Ishikawa (cell line): ENCODE measurements around the gene CUEDC1.

Experiments
- CEBPB ChIP-seq: IDR thresholded peaks from 2 replicates; pipeline ENCODE4 v1.6.1; 2012
- CREB1 ChIP-seq: IDR thresholded peaks from 2 replicates; pipeline ENCODE4 v1.6.1; 2012; ENCODE audit warnings: low read depth
- EGR1 ChIP-seq: IDR thresholded peaks from 2 replicates; pipeline ENCODE4 v1.6.1; 2012
- EP300 ChIP-seq: IDR thresholded peaks from 2 replicates; pipeline ENCODE4 v1.6.1; 2012; ENCODE audit warnings: borderline replicate concordance
- FOXM1 ChIP-seq: IDR thresholded peaks from 2 replicates; pipeline ENCODE4 v1.6.1; 2012; ENCODE audit warnings: low read depth, borderline replicate concordance
- MAX ChIP-seq: IDR thresholded peaks from 2 replicates; pipeline ENCODE4 v1.6.1; 2012
- NFIC ChIP-seq: IDR thresholded peaks from 2 replicates; pipeline ENCODE4 v1.6.1; 2012
- RAD21 ChIP-seq: IDR thresholded peaks from 2 replicates; pipeline ENCODE4 v1.6.1; 2012; ENCODE audit warnings: low read depth
- REST ChIP-seq: IDR thresholded peaks from 2 replicates; pipeline ENCODE4 v1.6.1; 2012; ENCODE audit warnings: low read depth, mild to moderate bottlenecking
- TAF1 ChIP-seq: IDR thresholded peaks from 2 replicates; pipeline ENCODE4 v1.6.1; 2012; ENCODE audit warnings: low read depth, mild to moderate bottlenecking
- TCF12 ChIP-seq: IDR thresholded peaks from 2 replicates; pipeline ENCODE4 v1.6.1; 2012; ENCODE audit warnings: low read depth
- TEAD4 ChIP-seq: IDR thresholded peaks from 2 replicates; pipeline ENCODE4 v1.6.1; 2012
- USF1 ChIP-seq: IDR thresholded peaks from 2 replicates; pipeline ENCODE4 v1.6.1; 2012
- YY1 ChIP-seq: IDR thresholded peaks from 2 replicates; pipeline ENCODE4 v1.6.1; 2012; ENCODE audit warnings: low read depth
- ZBTB7A ChIP-seq: IDR thresholded peaks from 2 replicates; pipeline ENCODE4 v1.6.1; 2012; ENCODE audit warnings: low read depth

CUEDC1 gene

GRCh38 chr17:57892146-57892819 lies 62.9 kb downstream of the CUEDC1 start:
- peak; percentile 63; the same call in 1 of the 2 replicates for TF ChIP-seq TCF12
- no peak; the same call in 1 of the 2 replicates for TF ChIP-seq MAX
- no peak for TF ChIP-seq ZBTB7A
- no peak for TF ChIP-seq TAF1
- no peak for TF ChIP-seq CREB1
- no peak for TF ChIP-seq EGR1
- peak; percentile 39 for TF ChIP-seq USF1
- TF ChIP-seq TEAD4, result peak; percentile 77
- TF ChIP-seq NFIC, result peak; percentile 55
- no peak for TF ChIP-seq REST
- peak; percentile 67 for TF ChIP-seq CEBPB
- TF ChIP-seq FOXM1, result peak; percentile 30; the same call in 1 of the 2 replicates
- TF ChIP-seq RAD21, result peak; percentile 94
- no peak for TF ChIP-seq YY1
- TF ChIP-seq EP300, result peak; percentile 40; the same call in 1 of the 2 replicates

- TF ChIP-seq RAD21 (no peak), TAF1 (no peak), EGR1 (no peak), NFIC (no peak)
Measured at GRCh38 chr17:57890857-57891232, 64.4 kb downstream of the CUEDC1 start.

GRCh38 chr17:57889892-57890856 lies 65.0 kb downstream of the CUEDC1 start:
- TF ChIP-seq REST (no peak), EP300 (peak; percentile 91), EGR1 (0 out of 2 replicates have a peak, but pooled peaks have one; percentile 11), TAF1 (no peak), CREB1 (no peak), ZBTB7A (peak; percentile 91), FOXM1 (peak; percentile 90), YY1 (peak; percentile 65; the same call in 1 of the 2 replicates), CEBPB (peak; percentile 21; the same call in 1 of the 2 replicates), USF1 (no peak), RAD21 (peak; percentile 20; the same call in 1 of the 2 replicates), NFIC (peak; percentile 95), TCF12 (peak; percentile 96), MAX (peak; percentile 82), TEAD4 (peak; percentile 86)

- TF ChIP-seq USF1 (no peak), EP300 (no peak), YY1 (no peak), REST (no peak), MAX (no peak), FOXM1 (no peak), TAF1 (no peak), EGR1 (no peak), ZBTB7A (no peak), RAD21 (no peak), NFIC (no peak), CREB1 (no peak)
Measured at GRCh38 chr17:57889252-57889651, 66.0 kb downstream of the CUEDC1 start.
